Measurements from ENCODE around the gene GRPEL2.

GRCh38 chr5:149333711-149334443 is 11.4 kb upstream of the GRPEL2 start:
- no peak for TF ChIP-seq CTCF (IDR thresholded peaks at IDR 0.05; ENCODE audit: poor library complexity)
- no peak for TF ChIP-seq EZH2 (IDR thresholded peaks at IDR 0.05; ENCODE audit: borderline replicate concordance)
- TF ChIP-seq EZH2phosphoT487 (IDR thresholded peaks at IDR 0.05; ENCODE audit: low read depth, severe bottlenecking, unreplicated experiment): no peak

Measured in hepatocyte (in vitro differentiated cells).